CD4-positive, alpha-beta memory T cell (primary cell): Measurements from ENCODE around the gene LY6G5C. TPM values are rescaled to one million over a fixed set of nuclear protein-coding genes. Genes with fewer than 3 reads are reported as not detected.

Source experiments
- CTCF ChIA-PET: fragments of 350-600 bp; sonication (Branson Sonifier 250); formaldehyde crosslinking; loops from one replicate; lab custom pipeline; 2021; ENCODE audit warnings: inconsistent platforms; ENCODE audit not compliant: partially characterized antibody; lab: Charles Lee
- POLR2A ChIA-PET: fragments of 350-600 bp; sonication (Branson Sonifier 250); formaldehyde crosslinking; loops from one replicate; lab custom pipeline; 2021; ENCODE audit not compliant: partially characterized antibody; lab: Charles Lee
- DNase-seq, 5 donors: peaks; one replicate each; pipeline versions ENCODE4 v3.0.0 to v3.0.0-alpha.2; 2020 to 2022; ENCODE audit warnings: mixed read lengths in 1 of 5
- H3K27ac ChIP-seq: one replicate; pipeline ENCODE4 v1.7.0; 2013; ENCODE audit warnings: low read depth, low read length
- H3K27me3 ChIP-seq: 2 replicates; pipeline ENCODE4 v1.7.0; 2013; ENCODE audit warnings: mild to moderate bottlenecking, low read length, moderate library complexity; ENCODE audit not compliant: insufficient read depth
- H3K36me3 ChIP-seq: 2 replicates; pipeline ENCODE4 v1.7.0; 2013; ENCODE audit warnings: mild to moderate bottlenecking, low read length, moderate library complexity; ENCODE audit not compliant: insufficient read depth
- H3K4me1 ChIP-seq: 2 replicates; pipeline ENCODE4 v1.7.0; 2013; ENCODE audit warnings: mild to moderate bottlenecking, low read length, moderate library complexity; ENCODE audit not compliant: insufficient read depth
- H3K4me3 ChIP-seq, 2 donors: one replicate each; pipeline ENCODE4 v1.7.0; 2013; ENCODE audit warnings: low read length in 2 of 2, mild to moderate bottlenecking in 1 of 2
- H3K9me3 ChIP-seq, 2 donors: one replicate each; pipeline ENCODE4 v1.7.0; 2013; ENCODE audit warnings: low read length in 2 of 2, control low read depth in 1 of 2; ENCODE audit not compliant: control insufficient read depth in 1 of 2
- H3K27ac Mint-ChIP-seq, 7 donors: one replicate each; pipeline ENCODE4 v1.8.0; 2020 to 2021; ENCODE audit warnings: mixed read lengths in 7 of 7, mild to moderate bottlenecking in 6 of 7, inconsistent platforms in 3 of 7, moderate library complexity in 3 of 7
- H3K27me3 Mint-ChIP-seq, 2 donors: one replicate each; pipeline ENCODE4 v1.8.0; 2020 to 2021; ENCODE audit warnings: mixed read lengths in 2 of 2
- H3K36me3 Mint-ChIP-seq, 2 donors: one replicate each; pipeline ENCODE4 v1.8.0; 2020 to 2021; ENCODE audit warnings: mixed read lengths in 2 of 2, inconsistent platforms in 1 of 2, mild to moderate bottlenecking in 1 of 2
- H3K4me1 Mint-ChIP-seq, 4 donors: one replicate each; pipeline ENCODE4 v1.8.0; 2020 to 2021; ENCODE audit warnings: mixed read lengths in 4 of 4, mild to moderate bottlenecking in 1 of 4
- H3K4me3 Mint-ChIP-seq, 8 donors: one replicate each; pipeline ENCODE4 v1.8.0; 2020 to 2021; ENCODE audit warnings: mixed read lengths in 8 of 8, mild to moderate bottlenecking in 7 of 8, moderate library complexity in 6 of 8, inconsistent platforms in 3 of 8
- H3K9me3 Mint-ChIP-seq, 8 donors: one replicate each; pipeline ENCODE4 v1.8.0; 2020 to 2021; ENCODE audit warnings: mixed read lengths in 8 of 8, mild to moderate bottlenecking in 5 of 8, inconsistent platforms in 3 of 8, moderate library complexity in 1 of 8
- intact Hi-C: fragments of 100-400 bp; cut with micrococcal nuclease; formaldehyde crosslinking; loops from one replicate; pipeline ENCODE4 v1.15.1; 2023
- polyA plus RNA-seq, 2 donors: library from polyadenylated mRNA; unstranded; fragments of 300-500 nt; fragmentation: Illumina TruSeq; gene quantifications; one replicate each; pipeline ENCODE4 v1.2.3, GENCODE V29; 2021
- total RNA-seq, 2 experiments: library from RNA; stranded (reverse); gene quantifications; one replicate each; pipeline ENCODE4 v1.2.3, GENCODE V29; 2021

The LY6G5C gene
- total and polyA plus RNA-seq, 4 experiments from 2014 or later = 4.4 to 11.8 (median 6.7) TPM

GRCh38 chr6:31686483-31686882, 5.6 kb upstream of the LY6G5C start:
- Mint-ChIP-seq H3K36me3 (peaks cover 16 to 46% of the 10 kb centered on the region in 2 donors), H3K4me1 (peaks cover 2 to 5% (median 3%) of the 10 kb centered on the region in 4 donors), H3K9me3 (no peaks in the 10 kb centered on the region), H3K4me3 (no peak overlapping the region), H3K27ac (peak overlapping the region in 3 of 7 donors; percentile 25 to 70 (median 47)), H3K27me3 (no peaks in the 10 kb centered on the region)
- H3K4me1 ChIP-seq = peaks cover 4% of the 10 kb centered on the region
- POLR2A ChIA-PET = interaction anchor here (2.5 kb wide), 1 partner anchor 17 kb away, joined by 7 read pairs; the partner anchor contains the start of gene ABHD16A
- DNase-seq = no peak
- H3K36me3 ChIP-seq = peaks cover 45% of the 10 kb centered on the region
- H3K4me3 ChIP-seq = no peak overlapping the region
- H3K9me3 ChIP-seq = no peaks in the 10 kb centered on the region
- no peaks in the 10 kb centered on the region for H3K27me3 ChIP-seq
- H3K27ac ChIP-seq = no peak overlapping the region
- CTCF ChIA-PET = interaction anchor here (1.2 kb wide), 1 partner anchor 144 kb away, joined by 3 read pairs; no protein-coding TSS in a partner anchor
- intact Hi-C loops = no loop called here

DNA sequence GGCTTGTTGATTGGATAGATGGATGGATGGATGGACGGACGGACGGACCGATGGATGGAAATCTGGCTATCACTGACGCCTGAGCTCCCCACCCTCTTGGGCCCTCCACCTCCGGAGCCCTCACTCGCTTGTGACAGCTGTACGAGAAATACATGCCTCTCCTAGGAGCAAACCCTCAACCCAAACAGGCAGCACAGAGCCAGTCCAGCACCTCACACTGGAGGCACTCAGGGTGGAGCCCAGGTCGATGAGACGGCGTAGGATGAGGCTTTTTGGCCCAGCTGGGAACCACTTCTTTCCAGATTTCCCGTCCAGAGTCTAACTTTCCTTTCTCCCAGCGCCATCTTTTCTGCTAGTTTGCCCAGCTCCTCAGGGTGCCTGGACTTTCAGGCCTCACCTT, 2.7 kb upstream of the LY6G5C start:
- intact Hi-C loops = loop anchor here (5.0 kb wide), 1 partner anchor 54 kb away; the partner anchor contains the start of gene CLIC1
- Histone ChIP-seq H3K4me3 (no peak overlapping the region), H3K9me3 (no peaks in the 10 kb centered on the region), H3K36me3 (peaks cover 22% of the 10 kb centered on the region), H3K4me1 (peaks cover 19% of the 10 kb centered on the region), H3K27me3 (no peaks in the 10 kb centered on the region), H3K27ac (no peak overlapping the region)
- Mint-ChIP-seq H3K4me1 (peaks cover 11 to 21% (median 15%) of the 10 kb centered on the region in 4 donors), H3K9me3 (no peaks in the 10 kb centered on the region), H3K27ac (peak overlapping the region in 2 of 7 donors; percentile 65 to 77), H3K27me3 (no peaks in the 10 kb centered on the region), H3K4me3 (peak overlapping the region in 1 of 8 donors; percentile 25), H3K36me3 (peaks cover 14 to 26% of the 10 kb centered on the region in 2 donors)
- DNase-seq = no peak
- ChIA-PET POLR2A (interaction anchor here (1.3 to 1.4 kb wide), 2 partner anchors 131 to 144 kb away, joined by 3 read pairs; partner anchors contain the start of gene HSPA1B), CTCF (no interaction called here)

DNA sequence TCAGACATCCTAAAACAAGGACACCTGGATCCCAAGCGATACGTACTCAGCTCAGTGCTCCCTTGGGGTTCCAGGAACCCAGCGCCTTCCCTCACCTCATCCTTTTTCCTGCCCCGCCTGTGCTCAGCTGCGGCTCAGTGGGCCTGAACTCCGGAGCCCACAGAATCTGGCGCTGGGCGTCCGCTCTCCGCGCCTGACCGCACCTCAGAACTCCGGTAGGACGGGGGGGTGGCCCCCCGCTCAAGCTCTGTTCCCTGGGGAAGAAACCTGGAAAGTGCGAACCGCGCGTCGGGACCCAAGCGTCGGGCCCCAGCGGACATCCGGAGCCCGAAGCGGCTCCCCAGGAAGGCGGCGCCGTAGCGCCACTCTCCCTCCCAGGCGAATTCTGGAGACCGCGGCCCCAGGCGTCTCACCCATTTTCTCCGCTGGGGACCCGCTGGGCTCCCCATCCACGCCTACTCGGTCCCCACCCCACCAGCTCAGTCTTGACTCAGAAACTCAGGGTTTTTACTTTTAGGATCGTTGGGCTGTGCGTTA, 336 bp upstream of the LY6G5C start:
- no peaks in the 10 kb centered on the region for H3K9me3 ChIP-seq
- H3K4me1 ChIP-seq = peaks cover 19% of the 10 kb centered on the region
- H3K36me3 ChIP-seq = peaks cover 5% of the 10 kb centered on the region
- peaks cover 11 to 27% (median 16%) of the 10 kb centered on the region in 4 donors for H3K4me1 Mint-ChIP-seq
- H3K9me3 Mint-ChIP-seq = no peaks in the 10 kb centered on the region
- intact Hi-C loops = loop anchor here (2.0 to 5.0 kb wide), 3 partner anchors 16 to 56 kb away; partner anchors contain the start of genes ABHD16A, CLIC1 and GPANK1
- peak overlapping the region; percentile 51 for H3K27ac ChIP-seq
- DNase-seq = peak in 4 of 5 donors; percentile 17 to 43 (median 28)
- H3K27ac Mint-ChIP-seq = peak overlapping the region; percentile 55 to 87 (median 77)
- POLR2A ChIA-PET = interaction anchor here (0.7 to 2.1 kb wide), 15 partner anchors 14 to 183 kb away, joined by 3 to 13 read pairs (median 5); partner anchors contain the start of genes ABHD16A, BAG6, CSNK2B and GPANK1
- CTCF ChIA-PET = interaction anchor here (0.7 to 2.1 kb wide), 24 partner anchors 8 to 1086 kb away, joined by 3 to 11 read pairs (median 4); partner anchors contain the start of genes ABHD16A, CLIC1, DXO and GPANK1
- H3K4me3 Mint-ChIP-seq = peak overlapping the region; percentile 86 to 91 (median 90)
- peak overlapping the region; percentile 69 to 70 for H3K4me3 ChIP-seq
- no peaks in the 10 kb centered on the region for H3K27me3 Mint-ChIP-seq
- no peaks in the 10 kb centered on the region for H3K27me3 ChIP-seq
- H3K36me3 Mint-ChIP-seq = peaks cover 2 to 8% of the 10 kb centered on the region in 2 donors

DNA sequence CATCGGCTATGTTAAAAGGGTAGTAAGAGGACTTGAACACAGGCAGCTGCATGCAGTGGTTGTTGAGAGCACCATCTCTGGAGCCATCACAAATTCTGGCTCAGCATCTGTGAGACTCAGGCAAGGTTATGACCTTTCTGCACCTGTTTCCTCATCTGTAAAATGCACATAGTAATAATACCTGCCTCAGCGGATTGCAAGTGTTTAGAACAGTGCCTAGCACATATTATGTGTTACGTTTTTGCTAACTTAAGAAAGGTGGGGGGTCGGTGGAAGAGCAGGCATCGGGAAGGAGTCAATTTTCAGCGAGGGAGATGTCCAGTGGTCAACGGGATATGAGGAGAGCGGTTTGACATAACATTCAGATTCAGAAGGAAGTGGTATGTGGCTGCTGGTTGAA, 2.9 kb downstream of the LY6G5C start:
- no peak overlapping the region for H3K4me3 ChIP-seq
- Mint-ChIP-seq H3K27ac (peak overlapping the region in 3 of 7 donors; percentile 5 to 61 (median 22)), H3K27me3 (no peaks in the 10 kb centered on the region), H3K36me3 (peaks cover 6 to 12% of the 10 kb centered on the region in 2 donors), H3K4me1 (peaks cover 11 to 27% (median 16%) of the 10 kb centered on the region in 4 donors), H3K9me3 (no peaks in the 10 kb centered on the region), H3K4me3 (peak overlapping the region in 2 of 8 donors; percentile 3 to 50)
- intact Hi-C loops = no loop called here
- peaks cover 19% of the 10 kb centered on the region for H3K4me1 ChIP-seq
- peaks cover 5% of the 10 kb centered on the region for H3K36me3 ChIP-seq
- no peak for DNase-seq
- no peaks in the 10 kb centered on the region for H3K27me3 ChIP-seq
- ChIA-PET POLR2A (interaction anchor here (0.6 to 1.2 kb wide), 2 partner anchors 25 to 103 kb away, joined by 3 read pairs; partner anchors contain the start of gene TNF), CTCF (interaction anchor here (1.1 to 1.3 kb wide), 4 partner anchors 12 to 212 kb away, joined by 3 to 4 read pairs (median 3); partner anchors contain the start of gene HSPA1B)
- H3K27ac ChIP-seq = no peak overlapping the region
- H3K9me3 ChIP-seq = no peaks in the 10 kb centered on the region

DNA sequence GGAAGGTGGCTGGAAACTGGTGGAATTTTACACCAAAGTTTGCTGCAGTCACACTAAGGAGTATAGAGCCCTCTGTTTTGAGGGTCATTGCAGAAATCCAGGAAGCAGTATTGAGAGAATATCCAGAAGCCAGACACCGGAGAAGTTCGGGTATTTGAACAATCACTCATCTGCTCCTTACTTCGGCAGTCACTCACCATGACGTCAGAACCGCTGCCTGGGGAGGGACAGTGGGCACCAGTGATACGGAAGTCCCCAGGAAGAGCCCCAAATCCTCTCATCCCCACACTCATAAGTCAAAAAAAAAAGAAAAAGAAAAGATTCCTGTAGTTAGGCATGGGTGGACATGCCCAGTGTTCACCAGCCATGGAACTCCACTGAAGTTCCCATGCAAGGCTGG, 4.0 kb downstream of the LY6G5C start:
- Histone ChIP-seq H3K4me1 (peaks cover 19% of the 10 kb centered on the region), H3K9me3 (no peaks in the 10 kb centered on the region), H3K27ac (no peak overlapping the region), H3K4me3 (no peak overlapping the region), H3K36me3 (peaks cover 15% of the 10 kb centered on the region), H3K27me3 (no peaks in the 10 kb centered on the region)
- intact Hi-C loops = no loop called here
- no peak for DNase-seq
- ChIA-PET CTCF (interaction anchor here (1.1 kb wide), 1 partner anchor 213 kb away, joined by 3 read pairs; no protein-coding TSS in a partner anchor), POLR2A (no interaction called here)
- Mint-ChIP-seq H3K27ac (peak overlapping the region in 2 of 7 donors; percentile 72 to 89), H3K36me3 (peaks cover 11 to 19% of the 10 kb centered on the region in 2 donors), H3K4me1 (peaks cover 11 to 27% (median 15%) of the 10 kb centered on the region in 4 donors), H3K27me3 (no peaks in the 10 kb centered on the region), H3K9me3 (no peaks in the 10 kb centered on the region), H3K4me3 (no peak overlapping the region)

GRCh38 chr6:31676322-31676903, 4.5 kb downstream of the LY6G5C start:
- H3K27ac Mint-ChIP-seq = peak overlapping the region in 3 of 7 donors; percentile 5 to 89 (median 72)
- DNase-seq = no peak
- H3K36me3 ChIP-seq = peaks cover 20% of the 10 kb centered on the region
- H3K4me3 Mint-ChIP-seq = no peak overlapping the region
- intact Hi-C loops = no loop called here
- H3K36me3 Mint-ChIP-seq = peaks cover 11 to 24% of the 10 kb centered on the region in 2 donors
- H3K4me3 ChIP-seq = no peak overlapping the region
- peaks cover 8 to 24% (median 12%) of the 10 kb centered on the region in 4 donors for H3K4me1 Mint-ChIP-seq
- no peak overlapping the region for H3K27ac ChIP-seq
- H3K4me1 ChIP-seq = peaks cover 15% of the 10 kb centered on the region
- ChIA-PET CTCF (no interaction called here), POLR2A (interaction anchor here (1.4 kb wide), 1 partner anchor 24 kb away, joined by 5 read pairs; the partner anchor contains the start of gene BAG6)
- no peaks in the 10 kb centered on the region for H3K27me3 Mint-ChIP-seq
- H3K27me3 ChIP-seq = no peaks in the 10 kb centered on the region
- H3K9me3 ChIP-seq = no peaks in the 10 kb centered on the region
- no peaks in the 10 kb centered on the region for H3K9me3 Mint-ChIP-seq
